Osteocyte (in vitro differentiated cells): Measurements from ENCODE around the gene SMIM27. TPM values are rescaled to one million over a fixed set of nuclear protein-coding genes. Genes with fewer than 3 reads are reported as not detected.

ENCODE experiments used
- DNase-seq: peaks from one replicate; pipeline ENCODE4 v3.0.0; 2021; ENCODE audit warnings: mixed read lengths; ENCODE audit not compliant: unreplicated experiment; ENCODE audit errors: extremely low spot score
- H3K27ac Mint-ChIP-seq: one replicate; pipeline ENCODE4 v1.8.0; 2021; ENCODE audit warnings: mild to moderate bottlenecking, mixed read lengths; ENCODE audit not compliant: unreplicated experiment
- H3K27me3 Mint-ChIP-seq: one replicate; pipeline ENCODE4 v1.8.0; 2021; ENCODE audit warnings: mixed read lengths; ENCODE audit not compliant: unreplicated experiment
- H3K36me3 Mint-ChIP-seq: one replicate; pipeline ENCODE4 v1.8.0; 2021; ENCODE audit warnings: mixed read lengths; ENCODE audit not compliant: unreplicated experiment
- H3K4me1 Mint-ChIP-seq: one replicate; pipeline ENCODE4 v1.8.0; 2021; ENCODE audit warnings: mixed read lengths; ENCODE audit not compliant: unreplicated experiment
- H3K4me3 Mint-ChIP-seq: one replicate; pipeline ENCODE4 v1.8.0; 2021; ENCODE audit warnings: mild to moderate bottlenecking, moderate library complexity, mixed read lengths; ENCODE audit not compliant: unreplicated experiment
- H3K9me3 Mint-ChIP-seq: one replicate; pipeline ENCODE4 v1.8.0; 2021; ENCODE audit warnings: mixed read lengths; ENCODE audit not compliant: unreplicated experiment
- CTCF ChIP-seq: fragments of 200-600 bp; sonication (generic); IDR thresholded peaks from 2 replicates; pipeline ENCODE4 v1.5.0; 2021; ENCODE audit warnings: antibody characterized with exemption, mild to moderate bottlenecking, moderate library complexity
- total RNA-seq: library from RNA; stranded (reverse); gene quantifications from 2 replicates; pipeline ENCODE4 v1.2.1, GENCODE V29; 2021

SMIM27 gene
- total RNA-seq, 1 donor from 2014 or later: 13.4 TPM

GRCh38 chr9:32554107-32554506, 2.0 kb downstream of the SMIM27 start:
- no peak for TF ChIP-seq CTCF
- Mint-ChIP-seq H3K9me3 (no peaks in the 10 kb centered on the region), H3K4me1 (peaks cover 20% of the 10 kb centered on the region), H3K4me3 (peak overlapping the region; percentile 46), H3K36me3 (peaks cover 5% of the 10 kb centered on the region), H3K27me3 (no peaks in the 10 kb centered on the region), H3K27ac (no peak overlapping the region)
- no peak for DNase-seq

- Mint-ChIP-seq H3K27ac (no peak overlapping the region), H3K4me3 (no peak overlapping the region), H3K9me3 (no peaks in the 10 kb centered on the region), H3K4me1 (peaks cover 16% of the 10 kb centered on the region), H3K27me3 (no peaks in the 10 kb centered on the region), H3K36me3 (peaks cover 5% of the 10 kb centered on the region)
- no peak for DNase-seq
- no peak for TF ChIP-seq CTCF
Observed at GRCh38 chr9:32554591-32554990, 2.5 kb downstream of the SMIM27 start.

- DNase-seq: no peak
- no peak for TF ChIP-seq CTCF
- Mint-ChIP-seq H3K4me3 (no peak overlapping the region), H3K4me1 (peaks cover 11% of the 10 kb centered on the region), H3K27ac (no peak overlapping the region), H3K9me3 (no peaks in the 10 kb centered on the region), H3K36me3 (peaks cover 7% of the 10 kb centered on the region), H3K27me3 (no peaks in the 10 kb centered on the region)
Observed at GRCh38 chr9:32558408-32558934, 6.3 kb downstream of the SMIM27 start.

GRCh38 chr9:32565967-32566366, 13.8 kb downstream of the SMIM27 start:
- peaks cover 6% of the 10 kb centered on the region for H3K4me1 Mint-ChIP-seq
- no peak overlapping the region for H3K27ac Mint-ChIP-seq
- no peak for DNase-seq
- no peak for TF ChIP-seq CTCF
- no peak overlapping the region for H3K4me3 Mint-ChIP-seq
- no peaks in the 10 kb centered on the region for H3K27me3 Mint-ChIP-seq
- no peaks in the 10 kb centered on the region for H3K9me3 Mint-ChIP-seq
- peaks cover 26% of the 10 kb centered on the region for H3K36me3 Mint-ChIP-seq

- Mint-ChIP-seq H3K9me3 (no peaks in the 10 kb centered on the region), H3K36me3 (peaks cover 26% of the 10 kb centered on the region), H3K27me3 (no peaks in the 10 kb centered on the region), H3K4me1 (peaks cover 10% of the 10 kb centered on the region), H3K4me3 (no peak overlapping the region), H3K27ac (no peak overlapping the region)
- DNase-seq: no peak
- TF ChIP-seq CTCF: no peak
Observed at GRCh38 chr9:32566770-32567169, 14.6 kb downstream of the SMIM27 start.
